Hepatocyte (in vitro differentiated cells): ENCODE measurements around the gene PDZD11.

Source experiments
- CTCF ChIP-seq: fragments of 200-600 bp; sonication (generic); IDR thresholded peaks from 2 replicates; pipeline ENCODE4 v1.5.1; 2016; ENCODE audit warnings: antibody characterized with exemption, mild to moderate bottlenecking; ENCODE audit not compliant: poor library complexity
- EZH2 ChIP-seq: fragments of 200-600 bp; sonication (generic); IDR thresholded peaks from 2 replicates; pipeline ENCODE4 v1.6.1; 2016; ENCODE audit warnings: antibody characterized with exemption, mild to moderate bottlenecking, borderline replicate concordance

- TF ChIP-seq CTCF (no peak), EZH2 (no peak)
Measured at GRCh38 chrX:70332600-70332999, 42.9 kb upstream of the PDZD11 start.
